ENCODE data around the gene CENPL.
"Not testable (repeated sequence)": the region's sequence is repeated elsewhere in the genome, so short reads cannot be mapped to it uniquely, and the experiment has no call there.

The CENPL gene

GRCh38 chr1:173856903-173857302, 32.2 kb upstream of the CENPL start:
- DNase-seq = no peak

GRCh38 chr1:173856014-173856413, 31.3 kb upstream of the CENPL start:
- DNase-seq = no peak

- DNase-seq = no peak
Measured at GRCh38 chr1:173853074-173853473, 28.4 kb upstream of the CENPL start.

DNA sequence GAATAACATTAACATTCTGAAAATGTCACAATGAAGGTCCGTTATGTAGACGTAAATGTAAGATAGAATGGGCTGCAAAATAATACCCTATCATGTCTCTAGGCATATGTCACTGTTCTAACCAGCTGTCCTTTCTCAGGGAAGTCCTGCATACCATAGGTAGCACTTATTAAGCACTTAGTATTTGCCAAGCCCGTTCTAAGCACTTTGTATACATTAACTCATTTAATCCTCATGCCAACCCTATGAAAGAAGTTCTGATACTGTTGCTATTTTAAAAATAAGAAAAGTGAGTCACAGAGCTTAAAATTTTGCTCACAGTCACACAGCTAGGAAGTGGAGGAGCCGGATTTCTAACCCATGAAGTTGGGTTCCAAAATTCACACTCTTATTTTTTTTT, 27.4 kb upstream of the CENPL start:
- no peak for DNase-seq

DNA sequence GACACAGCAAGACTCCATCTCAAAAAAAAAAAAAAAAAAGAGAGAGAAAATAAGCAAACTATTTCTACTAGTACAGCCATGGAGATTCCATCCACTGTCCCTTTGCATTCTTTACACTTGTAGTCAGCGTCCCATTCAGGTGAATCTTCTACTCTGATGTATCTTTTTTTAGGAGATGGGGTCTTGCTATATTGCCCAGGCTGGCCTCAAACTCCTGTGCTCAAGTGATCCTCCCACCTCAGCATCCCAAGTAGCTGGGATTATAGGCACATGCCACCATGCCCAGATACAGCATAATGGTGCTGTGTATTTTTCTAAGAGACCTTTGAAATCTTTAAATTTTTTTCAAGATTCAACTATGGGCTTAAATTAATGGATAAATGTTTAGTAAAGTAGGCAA, 8.1 kb upstream of the CENPL start:
- no peak for DNase-seq

DNA sequence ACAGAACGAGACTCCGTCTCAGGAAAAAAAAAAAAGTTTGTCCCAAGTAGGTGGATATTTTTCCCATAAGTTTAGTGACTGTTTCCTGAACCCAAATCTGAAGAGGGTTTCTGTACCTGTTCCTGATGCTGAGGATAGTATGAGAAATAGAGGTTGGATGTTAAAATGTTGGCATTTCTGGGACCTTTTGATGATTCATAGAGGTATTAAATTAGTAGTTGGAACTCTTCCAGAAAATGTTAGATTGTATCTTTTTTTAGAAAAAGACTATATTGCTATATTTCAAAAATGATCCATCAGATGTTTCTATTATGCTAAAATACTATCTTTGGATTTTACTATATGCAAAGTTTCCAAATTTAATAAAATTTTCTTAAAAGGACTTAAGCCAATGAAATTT, 2.9 kb upstream of the CENPL start:
- DNase-seq = no peak

DNA sequence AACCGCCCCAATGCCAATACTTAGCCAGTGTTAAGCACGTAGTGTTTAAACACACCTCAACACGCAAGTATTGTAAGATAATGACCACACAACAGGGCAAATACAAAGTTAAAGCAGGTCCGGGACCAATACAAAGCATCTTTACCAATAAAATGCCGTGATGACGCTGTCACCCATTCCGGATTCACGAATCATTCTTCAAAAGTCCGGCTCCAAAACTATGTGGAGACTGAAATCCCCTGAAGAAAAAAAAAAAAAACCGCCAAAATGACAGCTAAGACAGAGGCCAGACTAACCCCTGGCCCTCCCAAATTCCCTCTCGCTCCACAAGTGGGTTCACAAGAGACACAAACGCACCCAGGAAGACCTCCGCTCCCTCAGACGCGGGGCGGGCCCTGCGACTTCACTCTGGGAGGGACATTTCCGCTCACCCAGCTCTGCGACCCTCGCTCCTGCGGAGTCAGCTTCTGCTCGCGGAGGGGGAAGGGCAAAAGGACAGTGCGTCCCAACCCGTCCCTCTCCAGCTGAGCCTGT, 835 bp downstream of the CENPL start:
- no peak for DNase-seq

- DNase-seq = no peak
Measured at GRCh38 chr1:173821680-173822079, 3.0 kb downstream of the CENPL start.

- DNase-seq = no peak
Measured at GRCh38 chr1:173818459-173818858, 6.2 kb downstream of the CENPL start.

- not testable (repeated sequence) for DNase-seq
Measured at GRCh38 chr1:173813654-173814053, 11.0 kb downstream of the CENPL start.

DNA sequence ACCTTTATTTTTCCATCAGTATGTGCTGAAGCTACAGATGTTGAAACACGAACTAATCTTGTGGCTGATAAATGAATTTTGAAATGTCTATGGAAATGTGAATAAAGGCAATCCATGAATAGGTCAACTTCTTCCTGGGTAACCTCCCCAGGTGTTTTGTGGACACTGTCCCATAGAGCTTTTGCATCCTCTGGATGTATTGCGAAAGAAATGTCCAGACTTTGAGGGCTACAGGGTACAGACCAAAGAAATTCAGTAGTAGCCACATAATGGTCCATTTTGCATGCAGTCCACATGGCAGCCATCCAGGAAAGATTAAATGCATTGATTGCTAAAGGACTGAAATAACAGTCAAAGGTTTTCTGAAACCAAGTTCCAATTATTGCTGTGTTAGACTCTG, 21.7 kb downstream of the CENPL start:
- no peak for DNase-seq

- DNase-seq = not testable (repeated sequence)
Measured at GRCh38 chr1:173799995-173800394, 24.7 kb downstream of the CENPL start.

GRCh38 chr1:173798078-173798477, 26.6 kb downstream of the CENPL start:
- no peak for DNase-seq

- no peak for DNase-seq
Measured at GRCh38 chr1:173789841-173790240, 34.8 kb downstream of the CENPL start.

DNA sequence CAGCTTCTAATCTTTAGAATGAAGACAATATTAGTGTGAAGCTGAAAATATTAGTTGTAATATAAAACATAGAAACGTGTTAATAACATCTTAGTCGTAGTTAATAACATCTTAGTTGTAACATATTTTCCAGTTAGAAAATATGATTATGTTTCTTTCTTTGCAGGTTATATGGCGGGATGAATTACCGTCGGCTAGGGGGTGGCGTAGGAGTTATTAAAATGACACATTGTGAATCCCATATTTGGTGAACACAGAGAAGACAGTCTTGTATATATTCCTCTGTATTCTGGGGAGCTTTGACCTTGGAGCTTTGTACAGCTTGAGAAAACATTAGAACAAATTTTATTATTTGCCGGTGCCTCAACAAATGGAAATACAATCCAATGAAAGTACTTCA, 39.7 kb downstream of the CENPL start:
- no peak for DNase-seq

GRCh38 chr1:173779936-173780335, 44.7 kb downstream of the CENPL start:
- DNase-seq = no peak

DNA sequence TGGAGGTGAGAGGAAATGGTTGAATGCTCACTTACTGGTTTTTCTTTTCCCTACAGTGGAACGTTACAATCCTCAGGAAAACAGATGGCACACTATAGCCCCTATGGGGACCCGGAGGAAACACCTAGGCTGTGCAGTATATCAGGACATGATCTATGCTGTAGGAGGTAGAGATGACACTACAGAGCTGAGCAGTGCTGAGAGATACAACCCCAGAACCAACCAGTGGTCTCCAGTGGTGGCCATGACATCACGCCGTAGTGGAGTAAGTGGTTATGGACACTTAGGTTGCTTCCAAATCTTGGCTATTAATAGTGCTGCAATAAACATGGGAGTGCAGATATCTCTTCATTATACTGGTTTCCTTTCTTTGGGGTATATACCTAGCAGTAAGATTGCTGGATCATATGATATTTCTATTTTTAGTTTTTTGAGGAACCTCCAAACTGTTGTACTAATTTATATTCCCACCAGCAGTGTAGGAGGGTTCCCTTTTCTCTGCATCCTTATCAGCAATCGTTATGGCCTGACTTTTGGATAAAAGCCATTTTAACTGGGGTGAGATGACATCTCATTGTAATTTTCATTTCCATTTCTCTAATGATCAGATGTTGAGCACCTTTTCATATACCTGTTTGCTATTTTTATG, 49.0 kb downstream of the CENPL start:
- no peak for DNase-seq

DNA sequence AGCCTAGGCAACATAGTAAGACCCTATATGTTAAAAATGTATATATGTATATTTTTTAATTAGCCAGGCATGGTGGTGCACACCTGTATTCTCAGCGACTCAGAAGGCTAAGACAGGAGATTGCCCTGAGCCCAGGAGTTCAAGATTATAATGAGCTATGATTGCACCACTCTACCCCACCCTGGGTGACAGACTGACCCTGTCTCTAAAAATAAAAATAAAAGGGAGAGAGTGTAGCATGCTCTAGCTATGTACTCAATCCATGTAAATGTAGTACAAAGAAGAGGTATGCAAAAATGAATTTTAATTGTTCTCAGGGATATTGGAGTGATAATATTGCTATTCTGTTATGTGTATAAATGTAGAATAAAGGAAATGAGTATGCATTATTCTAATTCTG, 53.1 kb downstream of the CENPL start:
- no peak for DNase-seq

GRCh38 chr1:173770330-173770729, 54.4 kb downstream of the CENPL start:
- not testable (repeated sequence) for DNase-seq

GRCh38 chr1:173768827-173769226, 55.9 kb downstream of the CENPL start:
- DNase-seq = no peak

GRCh38 chr1:173768206-173768605, 56.5 kb downstream of the CENPL start:
- no peak for DNase-seq

- DNase-seq = not testable (repeated sequence)
Measured at GRCh38 chr1:173764331-173764730, 60.4 kb downstream of the CENPL start.

- DNase-seq = no peak
Measured at GRCh38 chr1:173758980-173759379, 65.7 kb downstream of the CENPL start.

GRCh38 chr1:173758110-173758509, 66.6 kb downstream of the CENPL start:
- no peak for DNase-seq

GRCh38 chr1:173757666-173758065, 67.0 kb downstream of the CENPL start:
- DNase-seq = no peak

Measured in activated effector memory CD4-positive, alpha-beta T cell treated with anti-CD3 and anti-CD28 coated beads, Interleukin-2, amount 50 U/mL, for 16 hours (primary cell).